HepG2 (cell line): ENCODE data around the gene LLGL2. TPM values are rescaled to one million over a fixed set of nuclear protein-coding genes. Genes with fewer than 3 reads are reported as not detected.
A peak's percentile ranks its signal among the peaks of the same experiment; 100 is the strongest.

Experiments used
- ISL2 ChIP-seq: sonication (generic); formaldehyde crosslinking; IDR thresholded peaks from 2 replicates; pipeline ENCODE4 v1.5.0; 2020; ENCODE audit warnings: missing genetic modification reagents
- MTA3 ChIP-seq: sonication (generic); formaldehyde crosslinking; IDR thresholded peaks from 2 replicates; pipeline ENCODE4 v1.4.0; 2020; ENCODE audit warnings: missing genetic modification reagents
- MXI1 ChIP-seq: IDR thresholded peaks from 3 replicates; pipeline ENCODE4 v1.6.1; 2012; ENCODE audit warnings: low read depth, low read length, inconsistent platforms, borderline replicate concordance
- MZF1 ChIP-seq: sonication (generic); formaldehyde crosslinking; IDR thresholded peaks from 2 replicates; pipeline ENCODE4 v1.8.1; 2023; ENCODE audit warnings: mild to moderate bottlenecking, missing genetic modification reagents, borderline replicate concordance
- NONO ChIP-seq, 2 experiments: fragments of 450-650 bp in 1 of 2; sonication (generic) in 1 of 2; formaldehyde crosslinking in 1 of 2; IDR thresholded peaks in 1 of 2; conservative IDR thresholded peaks in 1 of 2; 2 replicates each; pipeline versions ENCODE4 v1.6.1 to v1.8.0; 2017 to 2022; ENCODE audit warnings: mild to moderate bottlenecking in 1 of 2, missing genetic modification reagents in 1 of 2, moderate library complexity in 1 of 2
- NR2F1 ChIP-seq, 2 experiments: fragments of 450-650 bp in 1 of 2; formaldehyde crosslinking in 1 of 2; IDR thresholded peaks; 2 replicates each; pipeline versions ENCODE4 v1.5.0 to v1.6.1; 2016 to 2020; ENCODE audit warnings: mild to moderate bottlenecking in 1 of 2, missing compliant biosample characterization in 1 of 2, missing genetic modification reagents in 1 of 2, moderate library complexity in 1 of 2
- PRDM10 ChIP-seq: sonication (generic); formaldehyde crosslinking; IDR thresholded peaks from 2 replicates; pipeline ENCODE4 v1.4.0; 2020; ENCODE audit warnings: low read depth, missing genetic modification reagents
- RELA ChIP-seq: sonication (generic); formaldehyde crosslinking; IDR thresholded peaks from 2 replicates; pipeline ENCODE4 v1.4.0; 2020; ENCODE audit warnings: missing genetic modification reagents
- RFX1 ChIP-seq: fragments of 450-650 bp; IDR thresholded peaks from 2 replicates; pipeline ENCODE4 v1.6.1; 2017
- SAP130 ChIP-seq: IDR thresholded peaks from 2 replicates; pipeline ENCODE4 v1.6.1; 2016; ENCODE audit warnings: low read depth
- SETDB1 ChIP-seq: sonication (generic); formaldehyde crosslinking; IDR thresholded peaks from 2 replicates; pipeline ENCODE4 v1.5.1; 2020; ENCODE audit warnings: missing genetic modification reagents, mild to moderate bottlenecking, borderline replicate concordance
- SOX6 ChIP-seq, 2 experiments: fragments of 450-650 bp in 1 of 2; sonication (generic) in 1 of 2; formaldehyde crosslinking in 1 of 2; IDR thresholded peaks; 2 replicates each; pipeline versions ENCODE4 v1.4.0 to v1.6.1; 2017 to 2020; ENCODE audit warnings: antibody characterized with exemption in 1 of 2, mild to moderate bottlenecking in 1 of 2, missing genetic modification reagents in 1 of 2
- ZNF121 ChIP-seq: sonication (generic); formaldehyde crosslinking; IDR thresholded peaks from 2 replicates; pipeline ENCODE4 v1.5.0; 2020; ENCODE audit warnings: mild to moderate bottlenecking, missing genetic modification reagents
- ZNF362 ChIP-seq: sonication (generic); formaldehyde crosslinking; IDR thresholded peaks from 2 replicates; pipeline ENCODE4 v1.4.0; 2020; ENCODE audit warnings: missing genetic modification reagents, mild to moderate bottlenecking, borderline replicate concordance
- ZNF543 ChIP-seq: sonication (generic); formaldehyde crosslinking; IDR thresholded peaks from 2 replicates; pipeline ENCODE4 v1.4.0; 2020; ENCODE audit warnings: mild to moderate bottlenecking, missing genetic modification reagents
- ZNF557 ChIP-seq: sonication (generic); formaldehyde crosslinking; IDR thresholded peaks from 2 replicates; pipeline ENCODE4 v1.4.0; 2020; ENCODE audit warnings: missing genetic modification reagents
- ZNF652 ChIP-seq: IDR thresholded peaks from 2 replicates; pipeline ENCODE4 v1.6.1; 2016; ENCODE audit warnings: low read depth, borderline replicate concordance
- ZNF772 ChIP-seq: sonication (generic); formaldehyde crosslinking; IDR thresholded peaks from 2 replicates; pipeline ENCODE4 v1.5.0; 2020; ENCODE audit warnings: mild to moderate bottlenecking, missing genetic modification reagents
- ZNF891 ChIP-seq: sonication (generic); formaldehyde crosslinking; IDR thresholded peaks from 2 replicates; pipeline ENCODE4 v1.5.0; 2020; ENCODE audit warnings: mild to moderate bottlenecking, missing genetic modification reagents
- polyA plus RNA-seq, 8 experiments: library from polyadenylated mRNA; depleted of rRNA in 3 of 8; stranded (reverse) in 7 of 8; unstranded in 1 of 8; fragments of >200 nt; fragmentation: Illumina TruSeq in 4 of 8; extraction: Trizol in 4 of 8; gene quantifications; 2 replicates each; pipeline versions ENCODE4 v1.2.1 to v1.2.3, GENCODE V29; 2011 to 2016; ENCODE audit warnings: low read depth in 4 of 8, missing spikeins in 1 of 8, mixed read lengths in 1 of 8; ENCODE audit not compliant: insufficient read depth in 1 of 8
- total RNA-seq, 5 experiments: library from RNA; depleted of rRNA; stranded (reverse); fragments of >200 nt; fragmentation: Illumina TruSeq; extraction: Trizol; gene quantifications; 2 replicates each; pipeline ENCODE4 v1.2.3, GENCODE V29; 2016; ENCODE audit warnings: low read depth in 1 of 5
- TF ChIP-seq, protein P1 (sequence below): sonication (generic); formaldehyde crosslinking; IDR thresholded peaks from 2 replicates; pipeline ENCODE4 v1.5.0; 2020; ENCODE audit warnings: mild to moderate bottlenecking, missing genetic modification reagents

LLGL2 gene
- total and polyA plus RNA-seq, 2 of the 13 experiments (the other 11 are each of a cell fraction or from before 2014, with no cell fraction given) = 83.0 to 86.7 TPM

DNA sequence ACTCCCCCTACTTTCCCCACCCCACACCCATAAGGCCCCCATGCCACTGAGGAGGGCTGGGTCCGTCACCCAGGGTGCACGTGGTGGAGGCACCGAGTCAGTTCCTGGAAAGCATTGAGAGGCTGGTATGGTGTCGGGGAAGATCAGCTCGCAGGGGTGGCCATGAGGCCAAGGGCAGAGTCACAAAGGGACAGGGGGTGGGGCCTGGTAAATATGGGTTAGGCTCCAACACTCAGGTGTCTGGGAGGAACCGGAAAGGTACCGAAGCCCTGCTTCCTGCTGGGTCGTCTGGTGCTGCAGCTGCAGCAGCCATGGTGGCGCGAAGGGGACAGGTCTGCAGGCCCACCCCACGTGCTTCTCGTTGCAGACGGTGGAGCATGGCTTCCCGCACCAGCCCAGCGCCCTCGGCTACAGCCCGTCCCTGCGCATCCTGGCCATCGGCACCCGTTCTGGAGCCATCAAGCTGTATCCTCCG, 30.2 kb downstream of the LLGL2 start (continued):
- no peak for TF ChIP-seq NR2F1 (CRISPR knock-in tag; IDR thresholded peaks at IDR 0.05)
- TF ChIP-seq ZNF557 (CRISPR knock-in tag) = no peak
- no peak for TF ChIP-seq ZNF121 (CRISPR knock-in tag)
- TF ChIP-seq ZNF891 (CRISPR knock-in tag) = no peak
- no peak for TF ChIP-seq ISL2
- no peak for TF ChIP-seq MXI1
- TF ChIP-seq RELA (CRISPR knock-in tag) = no peak
- TF ChIP-seq MZF1 (CRISPR knock-in tag) = no peak
- peak; percentile 38; the same call in 1 of the 2 replicates for TF ChIP-seq PRDM10 (CRISPR knock-in tag)
- TF ChIP-seq, protein P1, sequence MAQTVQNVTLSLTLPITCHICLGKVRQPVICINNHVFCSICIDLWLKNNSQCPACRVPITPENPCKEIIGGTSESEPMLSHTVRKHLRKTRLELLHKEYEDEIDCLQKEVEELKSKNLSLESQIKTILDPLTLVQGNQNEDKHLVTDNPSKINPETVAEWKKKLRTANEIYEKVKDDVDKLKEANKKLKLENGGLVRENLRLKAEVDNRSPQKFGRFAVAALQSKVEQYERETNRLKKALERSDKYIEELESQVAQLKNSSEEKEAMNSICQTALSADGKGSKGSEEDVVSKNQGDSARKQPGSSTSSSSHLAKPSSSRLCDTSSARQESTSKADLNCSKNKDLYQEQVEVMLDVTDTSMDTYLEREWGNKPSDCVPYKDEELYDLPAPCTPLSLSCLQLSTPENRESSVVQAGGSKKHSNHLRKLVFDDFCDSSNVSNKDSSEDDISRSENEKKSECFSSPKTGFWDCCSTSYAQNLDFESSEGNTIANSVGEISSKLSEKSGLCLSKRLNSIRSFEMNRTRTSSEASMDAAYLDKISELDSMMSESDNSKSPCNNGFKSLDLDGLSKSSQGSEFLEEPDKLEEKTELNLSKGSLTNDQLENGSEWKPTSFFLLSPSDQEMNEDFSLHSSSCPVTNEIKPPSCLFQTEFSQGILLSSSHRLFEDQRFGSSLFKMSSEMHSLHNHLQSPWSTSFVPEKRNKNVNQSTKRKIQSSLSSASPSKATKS (CRISPR knock-in tag) = no peak
- TF ChIP-seq SETDB1 (CRISPR knock-in tag) = no peak
- TF ChIP-seq SAP130 (CRISPR knock-in tag) = peak; percentile 67
- no peak for TF ChIP-seq SOX6 (IDR thresholded peaks at IDR 0.05)
- TF ChIP-seq SOX6 (CRISPR knock-in tag; IDR thresholded peaks at IDR 0.05) = peak; percentile 65; the same call in 1 of the 2 replicates
- no peak for TF ChIP-seq ZNF652 (CRISPR knock-in tag)
- TF ChIP-seq MTA3 = no peak
- no peak for TF ChIP-seq ZNF543 (CRISPR knock-in tag)
- TF ChIP-seq RFX1 = no peak
- TF ChIP-seq ZNF772 (CRISPR knock-in tag) = no peak
- TF ChIP-seq NONO (IDR thresholded peaks at IDR 0.05) = no peak
- peak; percentile 58; the same call in 1 of the 2 replicates for TF ChIP-seq NONO (CRISPR knock-in tag; conservative IDR thresholded peaks at IDR 0.05)
- TF ChIP-seq ZNF362 (CRISPR knock-in tag) = no peak
